GM21529 (cell line): ENCODE results near the gene MMP20.

ENCODE experiments used
- ATAC-seq: cut with Tn5 transposase; IDR thresholded peaks from one replicate; pipeline ENCODE4 v1.9.1; 2021; ENCODE audit not compliant: unreplicated experiment

The MMP20 gene

GRCh38 chr11:102623128-102623527, 2.0 kb downstream of the MMP20 start:
- ATAC-seq, result no peak

- ATAC-seq, result no peak
Observed at GRCh38 chr11:102622258-102622657, 2.9 kb downstream of the MMP20 start.

GRCh38 chr11:102620818-102621561, 4.1 kb downstream of the MMP20 start:
- peak; percentile 83 for ATAC-seq

GRCh38 chr11:102620179-102620578, 5.0 kb downstream of the MMP20 start:
- no peak for ATAC-seq

DNA sequence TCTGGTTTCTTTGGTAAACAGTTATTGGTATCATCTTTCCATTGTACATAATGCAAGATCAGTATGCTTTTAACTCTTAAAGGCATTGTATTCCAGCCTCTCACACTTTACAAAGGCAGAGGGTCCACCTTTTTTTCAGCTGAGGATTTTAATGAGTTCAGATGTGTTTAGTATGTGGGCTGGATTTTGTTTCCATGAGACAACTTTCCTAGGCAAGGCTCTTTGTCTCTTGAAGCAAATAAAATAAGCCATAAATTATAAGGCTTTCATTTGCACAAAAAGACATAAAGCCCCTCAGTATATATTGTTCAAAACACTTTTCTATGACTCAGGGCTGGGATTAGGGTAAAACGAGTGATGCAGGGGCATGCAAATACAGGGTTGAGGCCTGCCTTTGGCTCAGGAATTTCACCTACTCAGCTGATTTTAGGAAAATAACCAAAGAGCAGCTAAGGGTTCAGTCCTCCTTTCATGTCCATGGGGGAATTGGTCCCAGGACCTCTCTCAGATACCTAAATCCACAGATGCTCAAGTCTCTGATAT, 7.6 kb downstream of the MMP20 start:
- no peak for ATAC-seq

DNA sequence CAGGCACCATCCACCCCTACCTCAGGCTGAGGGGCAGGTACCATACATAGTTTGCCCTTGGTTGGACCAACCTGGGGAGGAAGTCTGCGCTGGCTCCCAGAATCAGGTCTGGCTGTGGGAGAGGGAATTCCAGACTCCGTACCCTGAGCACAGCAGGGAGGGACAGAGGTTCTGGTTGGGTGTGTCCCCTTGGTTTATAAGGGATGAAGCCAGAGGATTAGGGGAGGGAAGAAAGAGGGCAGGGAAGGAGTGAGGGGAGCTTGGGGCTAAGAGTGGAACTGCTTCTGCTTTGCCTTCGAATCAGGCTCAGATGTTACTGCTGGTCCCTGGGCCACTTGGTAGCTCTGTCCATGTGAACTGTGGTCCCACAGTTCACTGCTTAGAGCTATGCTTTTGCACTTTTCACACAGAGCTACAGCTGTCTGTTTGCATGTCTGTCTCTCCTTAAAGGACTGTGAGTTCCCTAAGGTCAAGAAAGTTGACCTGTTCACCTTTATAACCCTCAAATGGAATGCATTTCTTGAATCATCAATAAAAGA, 9.2 kb downstream of the MMP20 start:
- no peak for ATAC-seq

DNA sequence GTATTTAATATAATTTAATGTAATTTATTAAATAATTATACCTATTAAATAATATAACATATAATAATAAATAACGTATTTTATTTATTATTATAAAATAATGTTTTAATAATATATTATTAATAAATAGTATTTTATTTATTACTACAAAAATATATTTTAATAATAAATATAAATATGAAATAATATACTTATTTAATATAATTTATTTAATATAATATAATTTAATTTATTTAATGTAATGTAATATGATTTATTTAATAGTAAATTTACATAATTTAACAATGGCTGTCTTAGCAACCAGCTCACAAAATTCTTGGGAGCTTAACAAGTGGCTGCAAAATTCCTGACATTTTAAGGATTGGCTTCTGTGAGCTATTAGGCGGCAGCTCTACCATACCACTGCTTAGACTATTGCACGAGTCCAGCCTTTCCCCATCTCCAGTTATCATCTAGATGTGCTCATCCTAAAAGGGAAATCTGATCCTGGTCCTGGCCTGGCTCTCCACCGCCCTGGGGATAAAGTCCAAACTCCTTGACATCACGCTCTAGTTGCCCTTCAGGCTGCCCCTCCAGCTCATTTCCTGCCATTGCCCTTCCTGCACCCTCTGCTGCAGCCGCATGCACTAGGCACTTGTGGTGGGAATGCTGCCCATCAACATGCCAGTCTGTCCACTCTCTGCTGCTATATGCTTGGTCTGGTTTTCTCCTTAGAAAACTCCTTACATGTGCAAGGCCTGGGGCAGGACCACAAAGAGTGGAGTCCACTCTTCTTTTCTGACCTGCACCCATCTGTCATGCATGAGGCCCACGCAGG, 9.8 kb downstream of the MMP20 start:
- no peak for ATAC-seq

- no peak for ATAC-seq
Observed at GRCh38 chr11:102614485-102614884, 10.6 kb downstream of the MMP20 start.

- ATAC-seq, result no peak
Observed at GRCh38 chr11:102614031-102614430, 11.1 kb downstream of the MMP20 start.

GRCh38 chr11:102613450-102613849, 11.7 kb downstream of the MMP20 start:
- ATAC-seq, result no peak

GRCh38 chr11:102611291-102611690, 13.8 kb downstream of the MMP20 start:
- peak; percentile 46 for ATAC-seq

GRCh38 chr11:102610200-102610599, 14.9 kb downstream of the MMP20 start:
- ATAC-seq, result no peak

GRCh38 chr11:102608699-102609098, 16.4 kb downstream of the MMP20 start:
- no peak for ATAC-seq

GRCh38 chr11:102604875-102605274, 20.3 kb downstream of the MMP20 start:
- ATAC-seq, result no peak

DNA sequence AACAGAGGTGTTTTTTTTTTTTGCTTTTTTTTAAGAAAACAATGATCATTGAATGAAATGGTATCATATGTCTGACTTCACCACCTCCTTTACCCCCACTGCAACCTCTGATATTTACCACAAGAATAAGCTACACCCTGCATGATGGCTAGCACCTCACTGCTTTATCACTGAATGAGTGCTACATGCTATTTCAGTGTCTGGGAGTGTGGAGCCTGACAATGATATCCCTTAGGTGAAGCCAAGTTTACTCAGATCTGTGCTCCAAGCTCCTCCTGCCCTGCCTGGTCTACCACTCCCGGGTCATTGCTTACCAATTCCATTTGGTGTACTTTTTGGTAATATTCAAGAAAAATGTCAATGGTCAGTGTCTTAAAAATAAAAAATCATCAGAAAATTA, 21.1 kb downstream of the MMP20 start:
- no peak for ATAC-seq

DNA sequence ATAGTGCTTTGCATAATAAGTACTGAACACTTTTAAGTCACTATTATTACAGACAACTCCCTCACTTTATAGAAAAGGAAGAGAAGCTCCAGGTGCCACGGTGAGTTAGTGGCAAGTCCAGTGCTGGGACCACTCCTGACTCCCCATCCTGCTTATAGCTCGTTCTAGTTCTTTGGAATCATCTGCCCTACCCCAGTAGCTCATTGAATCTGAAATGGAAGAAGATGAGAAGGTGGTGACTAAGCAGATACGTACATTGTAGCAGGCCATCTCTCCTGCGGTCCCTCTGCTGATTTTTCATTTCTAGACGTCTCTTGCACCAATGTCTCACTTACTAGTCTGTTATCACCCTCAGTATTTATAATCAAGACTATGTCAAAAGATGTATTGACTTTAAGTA, 21.6 kb downstream of the MMP20 start:
- no peak for ATAC-seq

- no peak for ATAC-seq
Observed at GRCh38 chr11:102603091-102603490, 22.0 kb downstream of the MMP20 start.

- no peak for ATAC-seq
Observed at GRCh38 chr11:102600666-102601065, 24.5 kb downstream of the MMP20 start.

- peak; percentile 89 for ATAC-seq
Observed at GRCh38 chr11:102599642-102600261, 25.4 kb downstream of the MMP20 start.

DNA sequence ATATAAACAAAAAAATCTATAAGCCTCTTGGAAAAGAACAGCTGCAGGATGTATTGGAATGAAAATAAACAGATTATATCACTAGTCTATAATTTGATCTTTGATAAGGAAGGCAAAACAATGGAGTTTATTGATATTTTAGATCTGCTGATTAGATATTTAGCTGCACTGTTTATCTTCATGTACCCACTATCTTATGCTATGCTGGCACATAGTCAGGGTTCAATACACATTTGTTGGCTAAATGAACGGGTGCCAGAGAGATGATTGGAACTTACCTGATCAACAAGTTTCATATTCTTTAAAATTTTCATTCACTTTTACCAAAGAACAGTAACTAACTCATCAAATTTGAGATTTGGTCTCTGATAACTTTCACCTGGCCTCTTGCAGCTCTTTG, 26.9 kb downstream of the MMP20 start:
- ATAC-seq, result no peak

GRCh38 chr11:102596578-102596977, 28.6 kb downstream of the MMP20 start:
- no peak for ATAC-seq
